GM19099 (cell line): ENCODE data around the gene CNPY1.

ENCODE experiments used
- POLR2A ChIP-seq: IDR thresholded peaks from 3 replicates; pipeline ENCODE4 v1.6.1; 2011; ENCODE audit warnings: low read depth; ENCODE audit not compliant: insufficient read length; ENCODE audit errors: extremely low read depth

Gene CNPY1

DNA sequence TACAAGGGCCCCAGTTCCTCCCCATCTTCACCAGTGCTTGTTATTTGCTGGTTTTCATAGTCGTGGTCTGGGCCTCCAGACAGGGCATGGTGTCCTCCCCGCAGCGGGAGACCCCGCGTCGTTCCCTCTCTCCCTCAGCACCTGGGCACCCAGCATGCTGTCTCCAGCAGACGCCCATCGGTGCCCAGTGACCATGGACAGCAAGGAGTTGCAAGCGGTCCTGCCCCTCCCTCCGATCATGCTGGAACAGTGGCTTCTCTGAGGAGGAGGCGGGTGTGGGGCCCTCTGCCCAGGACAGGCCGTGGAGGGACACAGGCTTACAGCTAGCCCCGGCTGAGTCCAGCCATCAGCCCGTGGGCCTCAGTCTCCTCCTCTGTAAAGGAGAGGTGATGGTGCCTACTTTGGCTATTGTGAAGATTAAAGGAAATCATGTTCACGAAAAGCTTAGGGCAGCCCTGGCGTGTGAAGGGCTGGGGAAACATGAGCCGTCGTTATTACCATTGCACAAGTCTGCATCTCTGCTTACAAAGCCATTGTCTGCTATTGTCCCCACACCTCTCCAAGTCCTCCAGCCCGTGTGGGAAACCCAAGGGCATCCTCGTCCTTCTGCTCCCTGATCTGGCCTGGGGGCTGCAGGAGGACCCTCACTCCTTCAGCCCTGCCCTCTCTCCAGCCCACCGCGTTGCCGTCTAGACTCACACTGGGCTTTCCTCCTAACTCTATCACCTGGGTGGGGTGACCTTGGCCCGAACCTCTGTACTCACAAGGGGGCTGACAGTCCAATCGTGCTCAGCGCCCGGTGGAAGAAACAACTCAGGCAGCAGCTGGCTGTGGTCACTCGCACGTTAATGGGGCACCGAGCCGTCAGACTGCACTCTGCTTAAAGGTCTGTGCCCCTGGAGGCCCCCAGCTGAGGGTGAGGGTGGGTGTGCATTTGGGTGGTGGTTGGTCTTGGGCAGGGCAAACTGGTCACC is 58.6 kb downstream of the CNPY1 start:
- TF ChIP-seq POLR2A = no peak

DNA sequence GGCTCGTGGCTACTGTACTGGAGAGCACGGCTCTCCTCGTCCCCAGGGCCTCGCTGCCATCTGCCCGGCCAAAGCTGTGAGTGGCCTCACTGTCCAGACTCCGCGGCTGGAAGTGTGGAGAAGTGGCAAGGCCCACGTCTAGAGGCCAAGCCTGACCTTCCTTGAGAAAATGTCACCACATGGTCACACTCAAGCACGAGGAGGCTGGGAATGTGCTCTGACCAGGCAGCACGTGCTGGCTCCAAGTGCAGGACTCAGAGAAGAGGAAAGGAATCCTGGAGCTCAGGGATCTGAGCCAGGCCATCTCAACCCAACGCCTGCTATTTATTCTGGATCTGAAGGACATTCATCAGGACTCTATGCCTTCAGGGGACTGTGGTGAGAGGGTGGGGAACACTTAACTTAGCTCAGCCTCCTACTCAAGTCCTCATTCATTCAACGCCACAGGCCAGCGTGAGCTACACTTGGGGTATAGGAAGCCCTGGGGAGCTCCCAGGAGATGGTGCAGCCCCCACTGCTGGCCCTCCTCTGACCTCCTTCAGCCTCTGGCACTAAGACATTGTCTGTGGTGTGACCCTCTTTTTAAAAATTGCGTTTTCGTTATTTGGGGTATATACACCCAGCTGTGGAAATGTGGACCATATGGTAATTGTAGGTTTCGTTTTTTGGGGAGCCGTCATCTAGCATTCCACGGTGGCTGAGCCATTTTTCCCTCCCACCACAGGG is 59.4 kb downstream of the CNPY1 start:
- no peak for TF ChIP-seq POLR2A

DNA sequence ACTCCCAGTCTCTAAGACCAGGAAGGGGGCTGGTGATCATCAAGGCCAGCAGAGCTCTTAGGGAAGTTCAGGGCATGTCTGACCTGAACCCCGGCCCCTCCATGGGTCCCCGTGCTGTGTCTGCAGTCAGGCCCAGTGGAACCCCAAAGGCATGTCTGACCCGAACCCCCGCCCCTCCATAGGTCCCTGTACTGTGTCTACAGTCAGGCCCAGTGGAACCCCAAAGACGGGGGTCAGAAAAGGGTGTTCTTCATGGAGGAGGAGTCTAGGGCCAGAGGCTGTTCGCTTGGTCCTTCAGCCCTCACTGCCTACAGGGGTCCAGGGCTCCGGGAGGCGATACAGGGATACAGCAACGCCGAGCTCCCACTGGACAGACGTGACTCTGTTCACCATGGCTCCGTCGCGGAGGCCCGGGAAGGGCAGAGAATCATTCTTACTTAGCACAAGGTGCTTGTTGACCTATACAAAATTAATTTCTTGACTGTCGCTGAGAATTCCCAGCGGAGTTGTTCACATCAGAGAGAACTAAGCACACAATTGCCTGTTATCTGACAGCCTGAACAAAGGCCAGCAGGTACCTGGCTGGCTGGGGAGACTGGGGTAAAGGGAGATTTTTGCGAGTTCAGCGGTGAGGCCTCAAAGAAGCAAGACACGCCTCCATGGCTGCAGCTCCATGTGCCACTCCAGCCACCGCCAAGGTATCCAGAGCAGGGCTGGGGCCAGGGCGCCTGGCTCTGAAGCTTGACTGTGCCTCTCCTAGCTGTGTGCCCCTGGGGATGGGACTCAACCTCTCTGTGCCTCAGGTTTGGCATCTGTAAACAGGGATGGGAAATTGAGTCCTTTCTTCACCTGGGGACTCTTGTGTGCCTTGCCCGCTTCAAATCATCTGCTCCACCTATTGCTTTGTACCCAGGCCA is 61.6 kb downstream of the CNPY1 start:
- no peak for TF ChIP-seq POLR2A

DNA sequence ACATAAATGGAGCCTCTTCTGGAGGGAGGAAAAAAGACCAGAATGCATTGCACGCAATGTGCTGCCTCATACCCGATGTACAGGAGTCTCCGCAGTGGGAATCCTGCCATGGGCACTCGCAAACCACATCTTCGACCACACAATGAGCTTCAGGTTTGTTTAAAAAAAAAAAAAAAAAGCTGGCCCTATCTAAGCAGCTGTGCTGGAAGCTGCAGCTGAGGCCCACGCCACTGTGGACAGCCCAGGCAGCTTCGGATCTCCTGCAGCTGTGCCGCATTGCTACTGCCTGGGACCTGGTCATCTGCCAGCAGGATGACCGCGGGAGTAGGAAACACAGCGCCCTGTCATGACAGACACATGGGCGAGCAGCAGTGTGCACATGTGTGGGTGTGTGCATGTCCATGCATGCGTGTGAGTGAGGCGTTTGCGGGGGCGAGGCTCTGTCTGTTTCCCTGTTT is 62.5 kb downstream of the CNPY1 start:
- TF ChIP-seq POLR2A = no peak

DNA sequence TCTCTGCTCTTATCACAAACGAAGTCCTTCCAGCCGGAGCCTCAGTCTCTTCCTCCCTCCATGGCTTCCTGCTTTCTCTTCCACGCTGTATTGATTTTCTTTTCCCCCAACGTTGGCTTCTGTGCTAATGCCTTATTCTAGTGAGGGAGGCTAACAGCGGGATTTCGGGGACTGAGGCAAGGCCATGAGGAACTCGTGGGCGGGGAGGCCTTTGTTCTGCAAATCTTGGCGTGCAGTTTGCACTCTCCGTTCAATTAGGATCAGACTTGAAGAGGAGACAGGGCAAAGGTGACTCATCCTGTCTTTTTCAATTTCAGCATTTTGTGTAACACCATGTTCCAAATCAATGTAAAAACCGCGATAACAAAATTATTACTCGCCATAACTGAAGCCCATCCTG is 63.1 kb downstream of the CNPY1 start:
- TF ChIP-seq POLR2A = no peak

DNA sequence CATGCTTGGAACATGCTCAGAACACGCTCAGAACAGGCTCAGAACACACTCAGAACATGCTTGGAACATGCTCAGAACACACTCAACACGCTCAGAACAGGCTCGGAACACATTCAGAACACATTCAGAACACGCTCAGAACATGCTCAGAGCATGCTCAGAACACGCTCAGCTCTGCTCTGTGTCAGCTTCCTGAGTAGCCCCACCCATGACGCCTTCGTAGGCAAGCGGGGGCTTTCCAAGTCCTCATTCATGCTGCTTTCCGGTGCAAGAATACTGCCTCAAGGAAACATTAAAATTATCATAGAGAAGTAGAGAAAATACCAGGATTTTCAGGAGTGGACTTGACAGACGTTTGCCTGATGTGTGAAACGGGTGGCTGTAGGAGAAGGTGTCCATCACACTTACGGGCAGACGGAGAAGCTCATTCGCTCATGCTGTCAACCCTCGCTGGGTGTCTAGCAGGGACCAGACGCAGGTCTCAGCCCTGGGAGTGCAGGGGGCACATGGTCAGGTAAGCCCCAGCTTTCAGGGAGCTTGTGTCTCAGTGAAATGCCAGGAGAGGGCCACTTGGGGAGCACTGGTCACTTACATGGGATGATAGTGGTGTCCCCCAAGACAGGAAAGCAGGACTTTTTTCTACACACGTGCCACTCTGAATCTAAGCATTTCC is 63.7 kb downstream of the CNPY1 start:
- TF ChIP-seq POLR2A = no peak

DNA sequence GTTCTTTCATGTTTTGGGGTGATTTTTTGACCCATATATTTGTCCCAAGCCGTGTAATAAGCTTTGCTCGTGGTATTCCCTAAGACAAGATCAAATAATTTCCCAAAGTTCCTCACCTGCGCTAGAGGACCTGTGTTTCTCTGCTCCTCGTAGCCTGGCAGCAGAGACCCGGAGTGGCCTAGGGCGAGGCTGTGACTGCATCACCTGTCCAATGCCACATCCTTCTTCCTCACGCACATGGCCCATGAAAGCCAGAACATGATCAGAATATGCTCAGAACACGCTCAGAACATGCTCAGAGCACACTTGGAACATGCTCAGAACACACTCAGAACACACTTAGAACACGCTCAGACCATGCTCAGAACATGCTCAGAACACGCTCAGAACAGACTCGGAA is 64.6 kb downstream of the CNPY1 start:
- TF ChIP-seq POLR2A = no peak

DNA sequence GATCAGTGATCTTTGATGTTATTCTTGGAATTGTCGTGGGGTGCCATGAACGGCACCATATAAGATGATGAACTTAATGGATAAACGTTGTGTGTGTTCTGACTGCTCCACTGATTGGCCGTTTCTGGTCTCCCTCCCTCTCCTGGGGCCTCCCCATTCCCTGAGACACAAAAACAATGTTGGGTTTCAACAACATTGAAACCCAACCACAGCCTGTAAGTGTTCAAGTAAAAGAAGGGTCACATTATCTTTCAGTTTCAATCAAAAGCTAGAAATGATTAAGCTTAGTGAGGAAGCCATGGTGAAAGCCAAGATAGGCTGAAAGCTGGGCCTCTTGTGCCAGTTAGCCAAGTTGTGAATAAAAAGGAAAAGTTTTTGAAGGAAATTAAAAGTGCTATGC is 68.9 kb downstream of the CNPY1 start:
- no peak for TF ChIP-seq POLR2A

DNA sequence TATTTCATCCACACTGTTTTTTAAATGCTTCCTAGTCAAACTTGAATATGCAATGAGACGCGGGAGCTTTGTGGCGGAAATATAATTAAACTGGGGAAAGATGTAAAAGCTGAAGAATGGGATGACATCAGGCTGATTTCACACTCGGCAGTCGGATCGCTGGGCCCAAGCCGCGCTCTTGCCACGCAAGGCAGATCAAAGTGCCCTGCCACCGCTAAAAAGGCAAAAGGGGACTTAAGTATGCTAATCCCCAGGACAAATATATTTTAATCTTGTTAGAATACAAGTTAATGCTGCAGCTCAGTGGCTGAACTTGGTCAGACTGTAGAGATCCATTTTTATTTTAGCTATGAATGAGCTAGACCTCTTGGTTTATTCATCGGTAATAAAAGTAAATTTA is 74.6 kb downstream of the CNPY1 start:
- no peak for TF ChIP-seq POLR2A

DNA sequence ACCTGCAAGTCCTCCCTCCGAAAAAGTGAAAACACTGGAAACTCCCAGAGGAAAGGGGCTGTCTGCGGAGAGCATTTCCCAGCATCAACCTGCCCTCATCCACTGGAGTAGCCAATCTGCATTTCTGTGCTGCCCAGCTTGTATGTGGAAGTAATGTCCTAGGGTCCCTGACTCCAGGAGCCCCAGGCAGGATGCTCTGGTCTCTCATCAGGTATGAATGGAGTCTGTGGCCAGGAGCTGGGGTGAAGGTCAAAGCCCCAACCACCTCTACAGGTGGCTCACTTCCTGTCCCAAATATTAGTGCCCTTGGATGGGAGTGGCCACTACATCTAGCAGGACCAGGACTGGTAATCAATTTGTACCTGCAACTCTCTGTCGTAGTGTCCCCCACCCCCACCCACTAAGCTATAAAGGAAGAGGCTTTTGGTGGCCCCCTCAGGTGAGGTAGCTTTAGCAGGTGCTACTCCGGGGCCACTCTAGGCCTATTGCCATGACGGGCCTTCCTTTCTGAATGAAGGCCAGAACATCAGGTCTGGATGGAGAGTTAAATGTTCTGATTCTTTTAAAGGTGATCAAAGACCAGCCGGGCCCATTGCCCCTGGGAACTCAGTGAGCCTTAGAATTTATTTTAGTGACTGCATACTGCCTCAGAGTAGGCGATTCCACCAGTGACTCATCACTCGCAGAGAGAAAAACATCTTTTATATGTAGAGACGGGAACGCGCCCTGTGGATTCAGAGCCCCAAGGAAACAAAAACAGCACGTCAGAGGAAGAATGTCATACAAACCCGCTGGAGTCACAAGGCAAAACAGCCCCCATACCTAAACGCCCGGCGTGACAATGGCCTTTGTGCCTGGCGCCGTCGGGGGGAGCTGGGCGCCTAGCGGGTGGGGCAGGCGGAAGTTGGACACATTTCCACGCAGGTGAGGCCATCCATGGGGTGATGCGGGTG is 75.4 kb downstream of the CNPY1 start:
- no peak for TF ChIP-seq POLR2A

DNA sequence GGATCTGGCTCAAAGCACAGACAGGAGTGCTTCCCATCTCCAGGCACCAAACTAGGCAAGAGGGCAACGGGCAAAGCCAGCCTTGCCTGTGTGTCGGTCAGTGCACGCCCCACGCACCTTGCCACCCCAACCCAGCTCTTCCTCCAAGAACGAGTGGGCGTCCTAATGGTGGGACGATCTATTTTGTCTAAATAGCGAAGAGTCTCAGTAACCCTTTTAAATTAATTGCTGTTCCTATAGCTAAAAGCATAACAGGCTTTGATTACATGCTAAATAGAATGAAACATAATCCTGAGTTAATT is 76.2 kb downstream of the CNPY1 start:
- no peak for TF ChIP-seq POLR2A

DNA sequence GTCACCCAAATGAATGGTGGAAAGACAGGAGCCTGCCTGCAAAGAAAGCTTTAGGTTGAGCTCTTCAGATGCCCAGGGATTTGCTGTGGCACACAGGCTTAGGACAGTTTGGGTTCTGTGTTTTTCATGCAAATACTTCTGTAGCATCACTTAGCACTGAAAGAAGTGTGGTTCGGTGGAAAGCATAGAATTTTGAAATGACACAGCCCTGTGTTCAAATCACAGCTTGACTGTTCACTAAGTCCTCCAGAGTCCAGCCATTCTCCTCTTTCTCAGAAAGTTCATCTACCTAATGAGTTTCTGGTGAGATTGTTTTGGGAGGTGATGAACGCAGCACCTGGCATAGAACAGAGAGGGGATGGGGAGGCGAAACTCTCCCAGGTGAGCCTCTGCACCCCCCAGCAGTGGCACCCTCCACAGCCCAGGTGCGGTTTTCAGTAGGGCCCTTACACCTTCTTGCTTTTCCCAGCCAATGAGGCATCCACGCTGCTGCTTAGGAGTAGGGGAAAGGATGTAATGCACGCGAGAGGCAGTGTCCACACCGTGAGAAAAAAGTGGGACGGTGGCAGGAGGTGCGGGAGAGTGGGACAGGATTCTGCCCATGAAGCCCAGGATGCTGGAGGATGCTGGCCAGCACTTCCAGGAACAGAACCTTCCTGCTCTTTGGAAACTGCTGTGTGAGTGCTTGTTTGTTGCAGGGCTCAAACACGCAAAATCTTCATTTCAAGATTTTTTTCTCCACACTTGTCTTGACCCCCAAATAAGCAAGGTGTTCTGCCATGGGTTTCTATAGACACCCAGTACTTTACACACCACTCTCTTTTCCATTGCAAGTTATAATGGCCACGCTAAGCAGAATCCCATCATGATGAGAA is 76.8 kb downstream of the CNPY1 start:
- TF ChIP-seq POLR2A = no peak

DNA sequence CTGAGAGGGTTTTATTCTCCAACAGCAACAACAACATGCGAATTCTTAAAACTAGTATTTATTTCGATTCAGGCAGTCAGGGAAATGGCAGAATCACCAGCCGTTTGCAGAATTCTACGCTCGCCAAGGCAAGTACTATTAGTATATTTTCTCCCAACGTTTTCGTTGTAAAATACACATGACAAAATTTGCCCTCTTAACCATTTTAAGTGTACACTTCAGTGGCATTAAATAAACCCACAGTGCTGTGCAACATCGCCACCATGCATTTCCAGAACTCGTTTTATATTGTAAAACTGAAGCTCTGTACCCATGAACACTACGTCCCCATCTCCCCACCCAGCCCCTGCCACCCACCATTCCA is 77.6 kb downstream of the CNPY1 start:
- TF ChIP-seq POLR2A = no peak
